ENCODE data around the gene BEND5.

The BEND5 gene

DNA sequence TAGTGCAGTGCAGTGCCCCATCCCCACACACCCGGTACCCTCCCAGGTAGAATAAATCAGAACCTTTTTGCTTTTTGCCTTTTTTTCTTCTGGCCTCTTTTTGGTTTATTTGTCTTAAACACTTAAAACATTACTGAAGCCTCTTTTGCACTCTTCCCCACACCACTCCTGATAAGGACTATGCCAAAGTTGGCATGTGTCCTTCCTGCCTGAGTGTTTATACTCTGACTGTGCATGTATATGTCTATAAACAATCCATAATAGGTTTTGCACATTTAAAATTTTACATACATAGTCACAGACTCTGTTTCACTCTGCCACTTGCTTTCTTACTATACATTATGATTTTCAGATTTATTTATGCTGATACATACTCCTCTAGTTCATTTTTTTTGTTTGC, 59.6 kb downstream of the BEND5 start:
- TF ChIP-seq CTCF (IDR thresholded peaks at IDR 0.05; ENCODE audit: insufficient read depth, low read depth, low read length, missing control alignments): no peak
- no peak for DNase-seq (ENCODE audit: low read depth)
- no peak overlapping the region for H3K4me3 ChIP-seq (ENCODE audit: low read length)

DNA sequence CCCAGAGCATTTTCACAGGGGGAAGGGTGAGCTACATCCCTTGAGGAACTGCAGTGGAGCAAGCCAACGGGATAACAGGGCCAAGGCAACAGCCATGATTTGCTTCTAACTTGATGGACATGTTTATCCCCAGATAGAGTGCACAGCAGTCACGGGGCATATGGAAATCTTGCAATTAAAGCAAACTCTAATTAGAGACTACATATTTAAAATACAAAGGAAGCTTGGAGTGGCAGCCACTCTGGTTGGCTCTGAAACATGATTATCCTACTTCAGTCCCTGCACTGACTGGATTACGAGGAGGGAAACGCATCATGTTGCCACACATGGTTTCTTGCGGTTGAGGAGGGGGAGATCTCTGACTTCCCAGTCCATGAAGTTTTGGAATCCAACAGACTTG, 60.8 kb downstream of the BEND5 start:
- H3K4me3 ChIP-seq (ENCODE audit: low read length): no peak overlapping the region
- DNase-seq (ENCODE audit: low read depth): no peak
- TF ChIP-seq CTCF (IDR thresholded peaks at IDR 0.05; ENCODE audit: insufficient read depth, low read depth, low read length, missing control alignments): no peak

GRCh38 chr1:48710915-48711314, 65.8 kb downstream of the BEND5 start:
- H3K4me3 ChIP-seq (ENCODE audit: low read length): no peak overlapping the region
- TF ChIP-seq CTCF (IDR thresholded peaks at IDR 0.05; ENCODE audit: insufficient read depth, low read depth, low read length, missing control alignments): no peak
- no peak for DNase-seq (ENCODE audit: low read depth)

DNA sequence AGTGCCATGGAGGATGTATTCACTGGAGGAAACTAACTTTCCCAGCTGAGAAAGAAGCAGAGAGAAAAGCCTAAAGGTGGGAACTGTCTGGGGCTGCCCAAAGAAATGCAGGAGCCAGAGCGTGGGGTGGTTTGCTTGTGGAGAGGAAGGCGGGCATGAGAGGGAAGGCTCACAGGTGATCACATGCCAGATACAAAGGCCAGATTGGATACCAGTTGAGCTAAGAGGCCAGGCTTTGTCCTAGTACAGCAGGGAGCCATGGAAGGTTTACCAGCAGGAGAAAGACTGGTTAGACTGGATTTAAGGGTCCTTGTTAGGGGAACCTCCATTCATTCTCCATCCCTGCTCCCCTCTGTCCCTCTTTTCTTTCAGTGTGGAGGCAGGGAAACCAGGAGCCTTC, 66.4 kb downstream of the BEND5 start:
- H3K4me3 ChIP-seq (ENCODE audit: low read length): no peak overlapping the region
- DNase-seq (ENCODE audit: low read depth): no peak
- TF ChIP-seq CTCF (IDR thresholded peaks at IDR 0.05; ENCODE audit: insufficient read depth, low read depth, low read length, missing control alignments): no peak

GRCh38 chr1:48704736-48705135, 72.0 kb downstream of the BEND5 start:
- H3K4me3 ChIP-seq (ENCODE audit: low read length): no peak overlapping the region
- no peak for TF ChIP-seq CTCF (IDR thresholded peaks at IDR 0.05; ENCODE audit: insufficient read depth, low read depth, low read length, missing control alignments)
- no peak for DNase-seq (ENCODE audit: low read depth)

GRCh38 chr1:48701445-48701844, 75.2 kb downstream of the BEND5 start:
- peak; percentile 49 for DNase-seq (ENCODE audit: low read depth)
- TF ChIP-seq CTCF (IDR thresholded peaks at IDR 0.05; ENCODE audit: insufficient read depth, low read depth, low read length, missing control alignments): no peak
- H3K4me3 ChIP-seq (ENCODE audit: low read length): no peak overlapping the region

- DNase-seq (ENCODE audit: low read depth): peak; percentile 54
- peak; percentile 92 for TF ChIP-seq CTCF (IDR thresholded peaks at IDR 0.05; ENCODE audit: insufficient read depth, low read depth, low read length, missing control alignments)
- H3K4me3 ChIP-seq (ENCODE audit: low read length): no peak overlapping the region
Measured at GRCh38 chr1:48697066-48697707, 79.5 kb downstream of the BEND5 start.
